ENCODE measurements around the gene PUM2. TPM values are rescaled to one million over a fixed set of nuclear protein-coding genes. Genes with fewer than 3 reads are reported as not detected.
"Not testable (repeated sequence)": the region's sequence is repeated elsewhere in the genome, so short reads cannot be mapped to it uniquely, and the experiment has no call there.

Gene PUM2
- total RNA-seq, 1 donor from 2014 or later, result 130 TPM

DNA sequence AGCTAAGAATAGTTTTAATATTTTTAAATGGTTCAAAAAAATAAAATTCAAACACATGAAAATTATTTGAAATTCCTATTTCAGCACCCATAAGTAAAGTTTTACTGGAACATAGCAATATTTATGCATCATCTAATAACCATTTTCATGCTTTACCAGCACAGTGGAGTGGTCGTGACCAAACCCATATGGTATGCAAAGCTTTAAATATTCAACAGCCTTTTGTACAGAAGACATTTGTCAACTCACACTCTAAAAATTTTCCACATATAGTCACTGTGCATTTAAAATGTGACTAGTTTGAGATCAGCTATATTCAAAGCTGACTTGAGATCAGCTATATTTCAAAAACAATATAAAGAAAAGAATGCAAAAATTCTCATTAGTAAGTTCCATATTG, 46.2 kb downstream of the PUM2 start:
- no peak for DNase-seq (ENCODE audit: low spot score)
- ATAC-seq, result no peak
- intact Hi-C loops (cut with DNase I), result no loop called here

DNA sequence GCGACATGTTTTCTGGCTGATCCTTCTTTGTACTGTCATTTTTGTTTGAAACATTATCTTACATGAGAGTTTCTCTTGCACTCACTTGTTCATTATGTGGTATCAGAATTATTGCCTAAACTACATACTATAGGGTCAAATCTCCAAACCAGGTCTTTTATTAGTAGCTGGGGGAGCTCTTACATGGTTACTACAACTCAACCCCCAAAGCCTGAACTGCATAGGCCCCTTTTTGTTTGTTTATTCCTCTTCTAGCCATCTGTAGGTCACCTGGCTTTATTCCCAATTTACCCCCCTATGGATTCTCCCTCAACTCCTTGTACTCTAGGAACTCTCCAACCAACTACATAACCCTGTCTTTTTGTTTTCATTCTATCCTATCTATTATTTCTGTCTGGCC, 46.7 kb downstream of the PUM2 start:
- intact Hi-C loops (cut with DNase I), result no loop called here
- ATAC-seq, result no peak
- DNase-seq (ENCODE audit: low spot score), result no peak

DNA sequence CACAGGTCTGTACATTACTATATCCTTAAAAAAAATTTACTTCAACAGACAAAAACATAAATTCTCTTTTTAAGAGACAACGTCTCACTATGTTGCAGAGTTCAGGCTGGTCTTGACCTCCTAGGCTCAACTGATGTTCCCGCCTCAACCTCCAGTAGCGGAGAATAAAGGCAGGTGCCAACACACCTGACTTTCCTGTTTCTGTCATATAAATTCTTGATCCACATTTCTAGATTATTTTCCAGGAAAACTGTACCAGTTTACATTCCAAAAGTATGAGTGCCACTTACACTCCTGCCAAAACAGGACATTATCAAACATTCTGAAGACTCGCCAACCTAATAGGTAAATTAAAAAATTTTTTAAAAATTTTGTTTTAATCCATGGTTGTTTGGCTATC, 48.6 kb downstream of the PUM2 start:
- ATAC-seq (no peak), DNase-seq (ENCODE audit: low spot score) (no peak)
- intact Hi-C loops (cut with DNase I), result no loop called here

DNA sequence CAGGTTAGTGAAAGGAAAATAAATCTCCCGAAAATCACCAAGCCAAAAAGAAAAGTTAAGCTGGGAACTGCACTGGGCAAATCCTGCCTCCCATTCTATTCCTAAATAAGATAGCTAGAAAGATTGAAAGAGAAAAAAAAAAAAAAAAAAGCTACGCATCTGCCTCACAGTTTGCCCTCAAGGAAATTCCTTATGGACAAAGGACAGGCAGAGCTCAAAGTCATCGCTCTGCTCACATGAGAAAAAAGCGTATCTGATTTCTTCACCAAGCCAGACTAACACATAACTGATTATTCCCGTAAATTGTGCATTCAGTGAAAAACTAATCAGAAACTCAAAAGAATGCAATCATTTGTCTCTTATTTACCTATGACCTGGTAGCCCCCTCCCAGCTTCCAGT, 50.0 kb downstream of the PUM2 start:
- ATAC-seq (no peak), DNase-seq (ENCODE audit: low spot score) (no peak)
- intact Hi-C loops (cut with DNase I), result no loop called here

DNA sequence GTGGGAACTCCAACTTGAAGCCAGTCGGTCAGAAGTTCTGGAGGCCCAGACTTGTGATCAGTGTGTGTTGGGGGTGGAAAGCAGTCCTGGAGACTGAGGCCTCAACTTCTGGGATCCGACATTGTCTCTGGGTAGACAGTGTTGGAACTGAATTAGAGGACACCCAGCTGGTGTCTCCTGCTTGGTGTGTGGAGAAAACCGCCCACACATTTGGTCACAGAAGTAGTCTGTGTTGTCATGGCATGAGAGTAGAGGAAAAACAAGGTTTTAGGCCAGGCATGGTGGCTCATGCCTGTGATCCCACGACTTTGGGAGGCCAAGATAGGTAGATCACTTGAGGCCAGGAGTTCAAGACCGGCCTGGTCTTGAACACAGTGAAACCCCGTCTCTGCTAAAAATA, 51.5 kb downstream of the PUM2 start:
- intact Hi-C loops (cut with DNase I), result no loop called here
- no peak for DNase-seq (ENCODE audit: low spot score)
- no peak for ATAC-seq

DNA sequence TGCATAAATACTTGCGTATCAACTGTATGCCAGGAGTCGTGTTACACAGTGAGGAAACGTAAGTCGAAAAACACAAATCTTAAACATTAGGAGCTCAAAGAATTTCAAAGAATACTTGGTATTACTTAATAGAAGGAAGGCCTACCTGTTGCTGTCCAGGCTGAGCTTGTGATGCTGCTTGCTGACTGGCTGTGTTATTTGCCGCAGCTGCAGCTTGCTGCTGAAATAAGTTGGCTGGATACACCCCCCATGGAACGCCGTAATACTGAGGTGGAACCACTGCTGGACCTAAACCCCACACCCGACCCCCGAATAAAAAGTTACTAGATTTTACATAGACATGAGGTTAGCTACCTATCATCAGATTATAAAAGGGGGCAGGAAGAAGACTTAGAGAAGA, 56.4 kb downstream of the PUM2 start:
- intact Hi-C loops (cut with DNase I), result no loop called here
- ATAC-seq (no peak), DNase-seq (ENCODE audit: low spot score) (no peak)

DNA sequence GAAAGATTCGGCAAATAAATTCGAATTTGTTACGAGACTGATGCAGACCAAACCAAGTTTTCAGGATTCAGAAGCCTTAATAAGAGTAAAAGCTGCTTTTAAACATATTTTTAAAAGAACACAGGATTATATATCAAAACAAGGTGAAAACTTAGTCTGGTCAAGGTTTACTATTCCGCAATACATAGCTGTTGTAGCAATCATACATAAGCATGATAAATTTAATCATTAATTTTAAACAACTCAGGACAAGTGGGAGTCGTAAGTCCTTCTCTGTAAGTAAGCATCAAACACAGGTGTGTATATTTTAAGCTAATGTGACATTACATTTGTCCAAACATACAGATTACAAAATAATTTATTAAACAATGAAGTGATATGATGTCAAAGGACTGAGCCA, 57.7 kb downstream of the PUM2 start:
- no peak for ATAC-seq
- intact Hi-C loops (cut with DNase I), result no loop called here

DNA sequence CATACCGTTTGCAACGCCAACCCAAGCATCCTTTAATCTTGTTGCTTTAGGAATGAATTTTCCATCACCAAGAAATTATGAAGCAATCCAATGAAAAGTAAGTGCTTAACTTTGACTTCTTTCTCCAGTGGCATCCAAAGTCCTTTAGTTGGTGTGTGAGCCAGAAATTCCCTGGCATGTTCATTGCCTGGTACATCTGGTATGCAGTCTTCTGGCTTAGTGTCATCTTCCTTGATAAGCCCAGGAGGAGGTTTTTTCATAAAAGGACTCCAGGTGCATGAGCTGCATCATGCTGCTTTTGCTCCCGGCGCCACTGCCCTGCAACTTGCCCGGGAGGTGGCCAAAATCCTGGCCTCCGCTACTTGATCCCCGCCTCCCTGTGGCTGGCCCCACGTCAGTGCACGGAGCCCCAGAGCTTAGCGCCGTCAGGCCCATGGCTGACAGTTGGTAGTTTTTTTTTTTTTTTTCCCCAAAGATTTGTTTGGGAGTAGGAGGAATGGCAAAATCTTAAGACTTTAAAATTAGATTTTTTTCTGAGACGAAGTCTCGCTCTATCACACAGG, 58.7 kb downstream of the PUM2 start:
- ATAC-seq (no peak), DNase-seq (ENCODE audit: low spot score) (no peak)
- intact Hi-C loops (cut with DNase I), result no loop called here

More for the DNA sequence above, 57.7 kb downstream of the PUM2 start:
- no peak for DNase-seq (ENCODE audit: low spot score)

DNA sequence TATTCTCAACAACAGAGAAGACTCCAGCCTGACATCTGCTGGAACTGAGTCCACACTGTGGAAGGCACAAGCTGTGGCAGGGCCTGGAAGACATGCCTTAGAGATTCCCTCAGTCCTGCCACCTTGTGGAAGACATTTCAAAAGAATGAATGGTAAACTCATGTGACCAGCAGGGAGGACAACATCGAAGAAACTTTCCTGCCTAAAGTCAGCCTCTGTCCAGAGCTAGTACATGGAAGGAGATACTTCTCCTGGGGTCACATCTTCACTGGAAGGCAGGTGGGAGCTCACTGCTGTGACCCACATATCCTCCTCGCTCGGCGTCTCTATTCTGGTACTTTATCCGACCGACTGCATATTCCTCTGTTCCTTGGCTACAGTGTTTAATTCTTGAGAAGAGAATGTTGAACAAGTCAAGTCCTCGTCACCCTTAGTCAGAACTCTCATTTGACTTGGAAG, 59.5 kb downstream of the PUM2 start:
- ATAC-seq (peak; percentile 92), DNase-seq (ENCODE audit: low spot score) (no peak)
- intact Hi-C loops (cut with DNase I), result no loop called here

DNA sequence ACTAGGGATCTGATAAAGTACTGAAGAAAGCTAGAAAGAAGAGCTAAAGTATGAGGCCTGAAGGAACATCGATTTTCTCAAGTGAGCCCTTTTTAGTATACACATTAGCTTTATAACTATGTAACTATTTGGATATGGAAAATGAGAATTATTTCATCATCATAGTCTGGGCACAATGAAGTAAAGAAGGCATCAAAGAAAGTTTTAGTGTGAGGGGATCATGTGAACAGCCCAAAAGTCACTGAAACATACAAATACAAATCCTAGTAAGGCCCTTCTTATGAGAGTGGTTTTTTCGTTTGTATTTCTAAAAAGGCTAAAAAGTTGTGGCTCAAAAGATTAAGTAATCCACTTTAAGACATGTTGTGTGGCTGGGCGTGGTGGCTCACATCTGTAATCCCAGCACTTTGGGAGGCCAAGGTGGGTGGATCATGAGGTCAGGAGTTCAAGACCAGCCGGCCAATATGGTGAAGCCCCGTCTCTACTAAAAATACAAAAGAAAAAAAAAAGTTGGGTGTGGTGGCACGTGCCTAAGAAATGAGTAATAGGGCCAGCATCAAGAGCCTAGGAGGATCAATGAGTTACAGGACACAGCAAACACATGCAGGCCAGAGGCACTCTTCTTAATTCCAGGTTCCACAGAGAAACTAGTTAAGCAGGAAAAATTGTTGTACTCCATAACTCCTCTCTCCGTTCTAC, 61.9 kb downstream of the PUM2 start:
- intact Hi-C loops (cut with DNase I), result no loop called here
- DNase-seq (ENCODE audit: low spot score) (no peak), ATAC-seq (peak; percentile 30)

DNA sequence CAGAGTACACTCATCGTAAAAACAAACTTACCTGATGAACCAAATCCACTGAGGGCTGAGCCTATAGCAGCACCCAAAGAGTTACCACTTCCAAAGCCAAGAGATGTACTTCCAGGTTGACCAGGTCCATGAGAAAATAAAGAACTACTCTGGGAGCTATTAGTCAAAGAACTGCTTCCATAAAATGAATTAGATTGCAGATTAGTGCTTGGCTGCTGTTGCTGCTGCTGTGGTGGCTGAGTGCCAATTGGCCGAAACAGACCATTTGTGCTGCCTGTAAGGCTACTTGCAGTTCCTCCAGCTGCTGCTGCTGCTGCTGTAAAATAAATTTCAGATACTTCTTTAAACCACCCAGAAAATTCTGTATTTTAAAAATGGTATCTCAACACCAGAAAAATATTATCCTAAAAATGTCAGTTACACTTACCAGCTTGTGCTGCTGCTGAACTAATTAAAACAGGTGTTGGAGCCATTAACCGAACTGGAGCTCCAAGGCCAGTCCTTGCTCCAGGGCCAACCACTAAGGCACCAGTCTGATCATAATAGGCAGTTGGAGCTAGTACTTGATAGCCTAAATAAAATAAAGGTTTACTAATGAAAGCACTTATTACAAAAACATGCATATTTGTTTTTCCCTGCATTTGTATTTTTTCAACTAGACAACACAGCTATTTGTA, 67.6 kb downstream of the PUM2 start:
- ATAC-seq (peak; percentile 71), DNase-seq (ENCODE audit: low spot score) (peak; percentile 83)
- intact Hi-C loops (cut with DNase I), result no loop called here

DNA sequence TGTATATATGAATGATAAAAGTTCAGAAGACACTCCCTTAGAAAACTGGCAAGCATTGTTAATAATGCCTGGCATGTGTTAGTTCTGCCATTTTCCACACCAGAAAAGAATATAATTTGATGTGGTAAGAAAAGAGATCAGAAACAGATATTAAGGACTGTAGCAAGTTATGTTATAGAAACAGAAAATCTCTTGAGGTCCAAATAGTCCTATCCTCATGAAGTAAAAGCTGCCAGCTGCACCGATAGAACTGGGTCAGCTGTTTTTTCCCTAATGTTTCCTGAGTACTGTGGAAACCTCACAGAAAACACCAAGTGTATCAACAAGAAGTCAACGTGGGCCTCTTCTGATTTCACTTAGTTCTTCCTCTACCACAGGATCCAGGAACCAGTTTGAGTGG, 68.8 kb downstream of the PUM2 start:
- ATAC-seq (no peak), DNase-seq (ENCODE audit: low spot score) (no peak)
- intact Hi-C loops (cut with DNase I), result no loop called here

DNA sequence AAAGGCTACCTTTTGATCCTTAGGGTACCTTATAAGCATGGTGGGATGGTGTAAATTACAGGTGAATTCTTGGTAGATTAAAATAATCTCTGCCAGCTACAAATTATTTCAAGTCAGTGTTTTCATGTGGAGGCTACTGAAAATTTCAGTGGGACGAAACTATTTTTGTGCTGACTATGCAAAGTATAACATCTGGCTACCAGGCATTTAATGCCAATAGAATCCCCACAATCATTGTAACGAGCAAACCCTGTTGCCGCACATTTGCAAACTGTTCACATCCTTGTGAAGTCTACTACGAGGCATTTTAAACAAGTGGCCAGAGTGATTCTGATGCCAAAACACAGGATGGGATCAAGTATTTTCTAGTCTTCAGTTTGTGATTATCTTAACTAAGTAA, 77.6 kb downstream of the PUM2 start:
- DNase-seq (ENCODE audit: low spot score), result no peak
- intact Hi-C loops (cut with DNase I), result no loop called here
- ATAC-seq, result no peak

DNA sequence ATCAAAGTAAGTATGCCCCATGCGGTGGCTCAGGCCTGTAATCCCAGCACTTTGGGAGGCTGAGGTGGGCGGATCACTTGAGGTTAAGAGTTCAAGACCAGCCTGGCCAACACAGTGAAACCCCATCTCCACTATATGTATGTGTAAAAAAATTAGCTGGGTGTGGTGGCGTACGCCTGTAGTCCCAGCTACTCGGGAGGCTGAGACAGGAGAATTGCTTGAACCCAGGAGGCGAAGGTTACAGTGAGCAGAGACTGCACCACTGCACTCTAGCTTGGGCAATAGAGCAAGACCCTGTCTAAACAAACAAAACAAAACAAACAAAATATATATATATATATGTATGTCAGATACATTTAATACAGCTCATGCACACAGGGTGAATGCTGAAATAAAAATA, 82.3 kb downstream of the PUM2 start:
- intact Hi-C loops (cut with DNase I); ATAC-seq; DNase-seq (ENCODE audit: low spot score): not testable (repeated sequence)

DNA sequence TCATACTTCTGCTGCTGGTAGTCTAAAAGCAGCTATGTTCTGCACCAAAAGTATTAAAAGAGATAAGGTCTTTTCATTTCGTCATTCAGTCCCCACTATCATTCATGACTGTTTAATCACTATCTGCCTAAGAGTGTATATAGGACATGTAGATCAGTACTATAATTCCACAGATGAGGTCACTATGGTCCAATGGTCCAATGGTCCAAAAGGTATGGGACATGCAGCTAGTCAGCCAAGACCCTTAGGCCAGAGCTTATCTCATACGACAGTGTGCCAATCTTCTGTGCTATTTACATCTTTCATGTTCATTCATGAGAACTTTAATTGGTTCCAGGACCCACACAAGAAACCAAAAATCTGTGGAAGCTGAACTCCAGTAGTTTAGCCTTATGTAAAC, 83.1 kb downstream of the PUM2 start:
- DNase-seq (ENCODE audit: low spot score), result no peak
- ATAC-seq, result no peak
- intact Hi-C loops (cut with DNase I), result no loop called here

DNA sequence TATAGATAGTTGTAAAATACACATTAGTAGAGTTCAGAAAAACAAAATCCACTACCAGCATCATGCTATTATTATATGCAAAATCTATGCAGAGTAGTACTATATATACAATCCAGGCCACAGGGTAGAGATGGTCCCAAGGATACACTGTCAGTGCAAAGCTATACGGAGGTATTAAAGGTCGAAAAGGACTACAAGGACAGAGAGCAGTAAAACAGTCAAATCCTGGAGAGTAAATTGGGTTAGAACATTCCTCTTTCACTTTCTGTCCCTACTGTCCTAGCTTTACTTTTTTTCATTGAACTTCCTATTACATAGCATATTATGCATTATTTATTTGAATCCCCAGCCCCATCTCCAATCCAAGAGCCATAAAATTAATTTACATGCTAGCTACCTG, 86.0 kb downstream of the PUM2 start:
- no peak for ATAC-seq
- intact Hi-C loops (cut with DNase I), result no loop called here
- no peak for DNase-seq (ENCODE audit: low spot score)

DNA sequence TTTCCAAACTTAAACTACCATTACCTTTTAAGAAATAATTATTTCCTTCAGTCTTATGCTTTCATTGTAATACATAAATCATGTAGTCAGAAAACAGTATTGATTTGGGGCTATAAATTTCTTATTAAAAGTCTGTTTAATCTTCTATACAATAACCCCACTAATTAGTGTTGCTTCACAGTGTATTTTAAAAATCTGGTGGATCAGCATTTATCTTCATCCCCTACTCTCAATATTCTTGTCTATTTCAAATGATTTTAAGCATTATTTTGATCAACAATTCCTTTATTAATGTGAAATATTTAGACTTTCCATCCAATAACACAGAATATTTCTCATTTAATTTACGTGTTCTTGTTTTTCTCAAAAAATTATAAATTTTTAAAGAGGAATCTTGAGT, 93.2 kb downstream of the PUM2 start:
- intact Hi-C loops (cut with DNase I), result no loop called here
- DNase-seq (ENCODE audit: low spot score) (no peak), ATAC-seq (no peak)

DNA sequence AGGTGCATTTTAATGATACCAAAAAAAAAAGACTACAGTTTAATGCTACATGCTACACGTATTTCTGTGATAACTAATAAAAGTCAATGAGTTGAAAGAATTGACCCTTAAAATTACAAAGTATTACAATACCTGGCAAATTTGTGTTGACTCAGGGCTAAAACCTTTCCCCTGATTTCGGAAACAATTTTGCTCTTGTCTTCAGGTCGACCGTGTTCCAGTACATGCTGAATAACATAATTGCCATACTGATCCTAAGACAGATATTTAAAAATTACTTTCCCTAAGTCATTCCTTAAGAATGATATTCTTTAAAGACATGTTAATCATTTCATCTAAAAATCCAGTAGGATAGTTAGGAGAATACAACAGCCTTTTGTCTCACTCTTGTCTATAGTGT, 95.9 kb downstream of the PUM2 start:
- intact Hi-C loops (cut with DNase I), result no loop called here
- DNase-seq (ENCODE audit: low spot score) (no peak), ATAC-seq (no peak)

DNA sequence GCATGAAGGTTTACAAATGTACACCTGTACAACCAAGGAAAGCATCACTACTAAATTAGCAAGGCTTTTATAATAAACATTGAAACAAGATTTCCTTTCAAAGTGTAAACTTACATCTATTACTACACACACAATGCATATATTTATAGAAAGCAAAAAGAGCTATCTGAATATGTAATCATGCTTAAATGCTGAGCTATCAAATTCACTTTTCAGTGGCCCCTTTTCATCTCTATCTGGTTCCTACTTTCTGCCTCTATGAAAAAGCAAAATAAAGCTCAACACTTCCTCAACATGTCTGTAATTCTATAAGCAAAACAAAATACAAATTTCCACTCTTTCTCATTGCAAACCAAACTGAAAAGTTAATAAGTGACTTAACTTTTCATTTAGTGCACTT, 100.2 kb downstream of the PUM2 start:
- intact Hi-C loops (cut with DNase I), result no loop called here
- no peak for DNase-seq (ENCODE audit: low spot score)
- ATAC-seq, result no peak

DNA sequence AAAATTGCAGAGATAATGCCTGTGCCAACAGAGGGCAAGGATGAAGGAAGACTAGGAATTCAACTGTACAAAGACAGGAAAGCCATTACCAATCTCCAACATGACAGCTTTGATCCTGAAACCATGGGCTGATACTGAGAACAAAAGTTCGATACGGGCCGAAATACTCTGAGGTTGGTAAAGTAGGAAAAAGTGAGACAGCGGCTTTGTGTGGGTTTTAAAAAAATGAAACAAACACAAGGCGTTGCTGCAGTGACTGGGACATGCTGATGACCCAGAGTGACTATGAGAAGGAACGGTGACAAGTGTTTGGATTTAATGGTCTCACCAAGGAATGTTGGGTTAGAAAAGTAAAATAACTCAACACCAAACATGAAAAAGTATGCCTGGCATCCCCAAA, 101.5 kb downstream of the PUM2 start:
- ATAC-seq, result no peak
- intact Hi-C loops (cut with DNase I), result no loop called here
- DNase-seq (ENCODE audit: low spot score), result no peak

DNA sequence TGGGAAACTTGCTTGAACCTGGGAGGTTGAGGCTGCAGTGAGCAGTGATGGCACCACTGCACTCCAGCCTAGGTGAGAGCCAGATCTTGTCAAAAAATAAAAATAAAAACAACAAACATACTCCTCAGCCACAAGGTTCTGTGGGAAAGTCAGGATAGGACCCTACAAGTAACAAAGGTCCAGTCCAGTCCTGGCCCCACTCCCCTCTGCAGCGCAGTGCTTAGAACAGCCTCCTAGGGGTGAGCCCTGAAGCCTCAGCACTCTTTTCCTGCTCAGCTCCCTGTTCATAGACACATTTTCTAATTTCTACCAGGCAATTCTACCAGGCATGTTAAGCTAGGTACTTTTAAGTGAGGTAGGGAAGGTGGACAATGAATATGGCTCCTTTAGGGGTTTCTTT, 103.6 kb downstream of the PUM2 start:
- DNase-seq (ENCODE audit: low spot score), result no peak
- ATAC-seq, result peak; percentile 60
- intact Hi-C loops (cut with DNase I), result no loop called here

Measured in sciatic nerve (tissue), 2 donors.